GM12878 (cell line): ENCODE results near the gene JAKMIP1. TPM values are rescaled to one million over a fixed set of nuclear protein-coding genes. Genes with fewer than 3 reads are reported as not detected.

Source experiments
- ATAC-seq: fragments of 200-7000 bp; cut with Tn5 transposase; 3 replicates; pipeline ENCODE4 v1.9.1; 2020; ENCODE audit warnings: mild to moderate bottlenecking, moderate library complexity
- BruUV-seq: library from RNA; stranded (reverse); fragments of 400-500 nt; replicated peaks from 2 replicates; lab custom pipeline; 2021; lab: Mats Ljungman, UMichigan
- CTCF ChIA-PET: fragments of 300-600 bp; sonication (Branson Sonifier 250); formaldehyde crosslinking; extraction: SDS; loops from one replicate; lab custom pipeline; 2021; ENCODE audit warnings: inconsistent platforms; lab: Yijun Ruan, JAX
- POLR2A ChIA-PET: fragments of 350-600 bp; formaldehyde crosslinking; extraction: SDS; loops from one replicate; lab custom pipeline; 2021; ENCODE audit warnings: inconsistent platforms; lab: Charles Lee
- RAD21 ChIA-PET: fragments of 300-600 bp; sonication (Branson Sonifier 250); formaldehyde crosslinking; loops from one replicate; lab custom pipeline; 2023; ENCODE audit warnings: antibody characterized with exemption; ENCODE audit not compliant: unreplicated experiment; lab: Charles Lee
- SMC1A ChIA-PET: fragments of 300-600 bp; sonication (Branson Sonifier 250); formaldehyde crosslinking; loops from one replicate; lab custom pipeline; 2023; ENCODE audit not compliant: unreplicated experiment, uncharacterized antibody; lab: Charles Lee
- DNase-seq: peaks from one replicate; pipeline ENCODE4 v3.0.0-alpha.2; 2011; ENCODE audit warnings: low read depth, low spot score
- FAIRE-seq: peaks from 3 replicates; lab custom pipeline; 2011; peaks lifted over from hg19 to GRCh38; lab: Jason Lieb, UNC
- H2AFZ ChIP-seq: 2 replicates; pipeline ENCODE4 v1.6.0; 2011; ENCODE audit warnings: low read depth, low read length, control low read depth; ENCODE audit not compliant: control insufficient read depth
- H3K27ac ChIP-seq: 2 replicates; pipeline ENCODE4 v1.5.1; 2011; ENCODE audit warnings: control low read depth; ENCODE audit not compliant: control insufficient read depth, insufficient read depth
- H3K27me3 ChIP-seq, 2 experiments: replicated peaks in 1 of 2; 2 replicates each; pipeline versions ENCODE4 v1.6.0 to v1.6.1; 2011; ENCODE audit warnings: low read length in 1 of 2; ENCODE audit not compliant: control insufficient read depth in 2 of 2, insufficient read depth in 2 of 2
- H3K36me3 ChIP-seq, 2 experiments: 2 replicates each; pipeline ENCODE4 v1.5.1; 2011; ENCODE audit warnings: low read length in 1 of 2; ENCODE audit not compliant: control insufficient read depth in 2 of 2, insufficient read depth in 2 of 2
- H3K4me1 ChIP-seq: 2 replicates; pipeline ENCODE4 v1.6.1; 2011; ENCODE audit warnings: mild to moderate bottlenecking, low read length, moderate library complexity, mixed read lengths; ENCODE audit not compliant: control insufficient read depth, insufficient read depth
- H3K4me2 ChIP-seq: 2 replicates; pipeline ENCODE4 v1.6.0; 2011; ENCODE audit warnings: control low read depth; ENCODE audit not compliant: control insufficient read depth, insufficient read depth
- H3K4me3 ChIP-seq: fragments of 200-600 bp; sonication (generic); 2 replicates; pipeline ENCODE4 v1.5.1; 2016
- H3K79me2 ChIP-seq: 2 replicates; pipeline ENCODE4 v1.6.0; 2011; ENCODE audit warnings: low read length; ENCODE audit not compliant: control insufficient read depth, insufficient read depth
- H3K9ac ChIP-seq: 2 replicates; pipeline ENCODE4 v1.8.0; 2011; ENCODE audit warnings: low read length, control low read depth, mixed read lengths; ENCODE audit not compliant: control insufficient read depth, insufficient read depth
- H3K9me3 ChIP-seq: replicated peaks from 3 replicates; pipeline ENCODE4 v1.5.1; 2011; ENCODE audit warnings: mild to moderate bottlenecking, low read length; ENCODE audit not compliant: control insufficient read depth, insufficient read depth
- H4K20me1 ChIP-seq: 2 replicates; pipeline ENCODE4 v1.6.0; 2011; ENCODE audit not compliant: control insufficient read depth, insufficient read depth
- CEBPB ChIP-seq, 2 experiments: fragments of 150-350 bp in 1 of 2; IDR thresholded peaks; 2 replicates each; pipeline ENCODE4 v1.6.1; 2012 to 2014; ENCODE audit warnings: low read depth in 2 of 2, low read length in 2 of 2, borderline replicate concordance in 1 of 2, inconsistent platforms in 1 of 2
- CREB1 ChIP-seq: IDR thresholded peaks from 2 replicates; pipeline ENCODE4 v1.6.1; 2012; ENCODE audit warnings: low read depth, mild to moderate bottlenecking, inconsistent platforms
- EZH2 ChIP-seq: IDR thresholded peaks from 2 replicates; pipeline ENCODE4 v1.6.1; 2012; ENCODE audit warnings: low read depth, mild to moderate bottlenecking, control low read depth, inconsistent platforms, low read length, borderline replicate concordance; ENCODE audit not compliant: control insufficient read depth
- JUND ChIP-seq: IDR thresholded peaks from 2 replicates; pipeline ENCODE4 v1.6.1; 2012; ENCODE audit warnings: low read depth, mild to moderate bottlenecking, low read length, improper control_type of control experiment, moderate library complexity
- MYC ChIP-seq: IDR thresholded peaks from 2 replicates; pipeline ENCODE4 v1.6.1; 2011; ENCODE audit warnings: mild to moderate bottlenecking, low read length, moderate library complexity, inconsistent platforms; ENCODE audit not compliant: insufficient read depth, insufficient replicate concordance, insufficient read length, severe bottlenecking
- NR2F1 ChIP-seq: fragments of 450-650 bp; conservative IDR thresholded peaks from 2 replicates; pipeline ENCODE4 v1.6.1; 2017; ENCODE audit warnings: mild to moderate bottlenecking
- PBX3 ChIP-seq: IDR thresholded peaks from 2 replicates; pipeline ENCODE4 v1.6.1; 2011; ENCODE audit warnings: mild to moderate bottlenecking, low read depth, low read length, moderate library complexity; ENCODE audit not compliant: insufficient replicate concordance
- RUNX3 ChIP-seq: IDR thresholded peaks from 2 replicates; pipeline ENCODE4 v1.6.1; 2012; ENCODE audit warnings: low read length, inconsistent platforms
- TAF1 ChIP-seq: IDR thresholded peaks from 2 replicates; pipeline ENCODE4 v1.6.1; 2011; ENCODE audit warnings: mild to moderate bottlenecking, low read depth, low read length, borderline replicate concordance
- ZNF217 ChIP-seq: fragments of 450-650 bp; IDR thresholded peaks from 2 replicates; pipeline ENCODE4 v1.6.1; 2017; ENCODE audit warnings: antibody characterized with exemption, mild to moderate bottlenecking
- WGBS: methylation state at CpG from one replicate; pipeline ENCODE4 v1.1.6; 2016; ENCODE audit warnings: low lambda C conversion rate; ENCODE audit not compliant: insufficient replicate concordance, insufficient coverage; ENCODE audit errors: missing lambda C conversion rate; 5-methylcytosine and 5-hydroxymethylcytosine counted together
- in situ Hi-C: fragments of 300-500 bp; cut with MboI; formaldehyde crosslinking; loops from 9 replicates; pipeline ENCODE4 v1.14.3; 2018; ENCODE audit warnings: mixed read lengths
- intact Hi-C: fragments of 100-400 bp; cut with micrococcal nuclease; formaldehyde crosslinking; loops from one replicate; pipeline ENCODE4 v1.14.2; 2022; ENCODE audit not compliant: unreplicated experiment
- polyA plus RNA-seq, 11 experiments: library from polyadenylated mRNA; depleted of rRNA in 4 of 11; unstranded in 6 of 11; stranded (reverse) in 5 of 11; fragments of >200 nt; fragmentation: Nextera tagmentation in 4 of 11; fragmentation: Illumina TruSeq in 1 of 11; extraction: Ambion mirVana in 4 of 11; extraction: Trizol in 1 of 11; gene quantifications; 1 replicate in 1 of 11; 2 replicates in 10 of 11; pipeline versions ENCODE4 v1.2.1 to v1.2.3, GENCODE V29; 2011 to 2016; ENCODE audit warnings: inconsistent platforms in 2 of 11, missing spikeins in 2 of 11, low read depth in 1 of 11
- total RNA-seq, 4 experiments: library from RNA; depleted of rRNA in 3 of 4; stranded (reverse); fragments of >200 nt in 3 of 4; fragmentation: Illumina TruSeq in 1 of 4; extraction: Trizol in 1 of 4; gene quantifications; 2 replicates each; pipeline versions ENCODE4 v1.2.1 to v1.2.3, GENCODE V29; 2013 to 2021
- TF ChIP-seq, protein P1 (sequence below): IDR thresholded peaks from 2 replicates; pipeline ENCODE4 v1.6.1; 2012; ENCODE audit warnings: improper control_type of control experiment, low read depth, low read length; ENCODE audit not compliant: insufficient replicate concordance

Gene JAKMIP1
- total and polyA plus RNA-seq, 10 of the 15 experiments (the other 5 are each of a cell fraction or from before 2014, with no cell fraction given) = 0.52 to 16.7 (median 12.3) TPM

DNA sequence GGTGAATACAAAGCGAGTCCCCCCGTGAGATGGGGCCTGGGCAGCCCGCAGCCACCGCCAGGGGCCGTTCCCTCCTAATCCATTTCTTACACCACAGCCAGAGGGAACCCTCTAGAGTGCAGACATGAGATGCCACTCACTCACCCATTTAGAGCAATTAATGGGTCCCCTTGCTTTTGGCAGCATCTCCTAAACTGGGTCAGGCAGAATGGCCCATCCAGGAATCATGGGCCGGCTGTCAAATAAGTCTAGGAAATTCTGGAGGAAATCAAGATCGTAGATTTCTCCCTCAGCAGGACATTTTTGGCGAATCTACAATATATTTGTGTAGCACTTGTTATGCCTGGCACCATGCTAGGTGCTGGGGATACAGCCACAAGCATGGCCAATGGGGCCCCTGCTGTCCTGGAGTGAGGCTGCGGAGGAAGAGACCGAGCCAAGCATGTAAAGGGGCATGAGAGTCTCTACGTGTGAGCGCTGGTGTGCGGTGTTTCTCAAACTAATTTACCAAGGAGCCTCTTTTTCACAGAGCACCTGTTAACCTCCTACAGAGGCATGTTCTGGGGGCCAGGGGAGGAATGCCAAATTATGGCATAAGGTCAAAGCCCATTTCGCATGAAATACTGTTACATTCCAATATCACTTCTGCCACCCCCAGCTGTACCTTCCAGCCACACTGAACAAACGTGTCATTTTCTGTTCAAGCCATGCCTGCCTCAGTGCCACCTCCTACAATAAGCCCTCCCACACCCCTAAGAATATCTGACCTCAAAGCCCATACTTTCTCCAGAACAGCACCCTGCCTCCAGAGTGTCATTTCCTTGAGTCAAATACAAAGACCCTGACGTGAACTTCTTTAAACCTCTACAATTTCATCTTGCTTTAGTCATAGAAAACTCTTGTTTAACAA is 28.1 kb upstream of the JAKMIP1 start (continued):
- TF ChIP-seq, protein P1, sequence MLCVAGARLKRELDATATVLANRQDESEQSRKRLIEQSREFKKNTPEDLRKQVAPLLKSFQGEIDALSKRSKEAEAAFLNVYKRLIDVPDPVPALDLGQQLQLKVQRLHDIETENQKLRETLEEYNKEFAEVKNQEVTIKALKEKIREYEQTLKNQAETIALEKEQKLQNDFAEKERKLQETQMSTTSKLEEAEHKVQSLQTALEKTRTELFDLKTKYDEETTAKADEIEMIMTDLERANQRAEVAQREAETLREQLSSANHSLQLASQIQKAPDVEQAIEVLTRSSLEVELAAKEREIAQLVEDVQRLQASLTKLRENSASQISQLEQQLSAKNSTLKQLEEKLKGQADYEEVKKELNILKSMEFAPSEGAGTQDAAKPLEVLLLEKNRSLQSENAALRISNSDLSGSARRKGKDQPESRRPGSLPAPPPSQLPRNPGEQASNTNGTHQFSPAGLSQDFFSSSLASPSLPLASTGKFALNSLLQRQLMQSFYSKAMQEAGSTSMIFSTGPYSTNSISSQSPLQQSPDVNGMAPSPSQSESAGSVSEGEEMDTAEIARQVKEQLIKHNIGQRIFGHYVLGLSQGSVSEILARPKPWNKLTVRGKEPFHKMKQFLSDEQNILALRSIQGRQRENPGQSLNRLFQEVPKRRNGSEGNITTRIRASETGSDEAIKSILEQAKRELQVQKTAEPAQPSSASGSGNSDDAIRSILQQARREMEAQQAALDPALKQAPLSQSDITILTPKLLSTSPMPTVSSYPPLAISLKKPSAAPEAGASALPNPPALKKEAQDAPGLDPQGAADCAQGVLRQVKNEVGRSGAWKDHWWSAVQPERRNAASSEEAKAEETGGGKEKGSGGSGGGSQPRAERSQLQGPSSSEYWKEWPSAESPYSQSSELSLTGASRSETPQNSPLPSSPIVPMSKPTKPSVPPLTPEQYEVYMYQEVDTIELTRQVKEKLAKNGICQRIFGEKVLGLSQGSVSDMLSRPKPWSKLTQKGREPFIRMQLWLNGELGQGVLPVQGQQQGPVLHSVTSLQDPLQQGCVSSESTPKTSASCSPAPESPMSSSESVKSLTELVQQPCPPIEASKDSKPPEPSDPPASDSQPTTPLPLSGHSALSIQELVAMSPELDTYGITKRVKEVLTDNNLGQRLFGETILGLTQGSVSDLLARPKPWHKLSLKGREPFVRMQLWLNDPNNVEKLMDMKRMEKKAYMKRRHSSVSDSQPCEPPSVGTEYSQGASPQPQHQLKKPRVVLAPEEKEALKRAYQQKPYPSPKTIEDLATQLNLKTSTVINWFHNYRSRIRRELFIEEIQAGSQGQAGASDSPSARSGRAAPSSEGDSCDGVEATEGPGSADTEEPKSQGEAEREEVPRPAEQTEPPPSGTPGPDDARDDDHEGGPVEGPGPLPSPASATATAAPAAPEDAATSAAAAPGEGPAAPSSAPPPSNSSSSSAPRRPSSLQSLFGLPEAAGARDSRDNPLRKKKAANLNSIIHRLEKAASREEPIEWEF = no peak

DNA sequence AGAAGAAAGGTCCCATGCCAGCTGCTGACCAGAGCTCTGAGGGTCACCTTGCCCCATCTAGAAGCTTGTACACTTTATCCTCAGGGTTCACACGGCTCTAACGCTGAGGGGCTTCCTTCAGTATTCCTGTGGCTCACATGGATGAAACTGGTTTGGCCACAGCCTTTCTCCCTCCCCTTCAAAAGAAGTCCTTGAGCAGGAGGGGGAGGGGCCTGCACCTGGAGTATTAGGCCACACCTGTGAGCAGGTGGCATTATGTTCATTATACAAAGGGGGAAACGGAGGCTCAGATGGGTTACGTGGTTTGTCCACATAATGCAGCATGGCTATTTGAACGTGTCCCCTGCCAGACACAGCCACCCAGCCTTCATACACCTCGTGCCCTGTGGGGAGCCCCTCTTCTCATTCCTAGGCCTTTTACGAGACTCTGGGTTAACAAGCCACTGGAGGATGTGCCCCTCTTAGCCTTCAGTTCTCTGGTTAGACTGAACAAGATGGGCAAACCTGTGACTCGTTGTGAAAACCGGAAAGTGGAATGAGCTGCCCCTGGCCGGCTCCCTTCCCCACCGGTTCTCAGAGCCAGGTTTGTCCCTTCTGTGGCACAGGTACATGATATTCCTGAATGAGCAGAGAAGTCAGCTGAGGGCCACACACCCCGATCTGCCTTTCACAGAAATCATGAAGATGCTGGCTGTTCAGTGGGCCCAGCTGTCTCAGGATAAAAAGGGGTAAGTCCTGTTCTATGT is 27.2 kb upstream of the JAKMIP1 start:
- no peak overlapping the region for H2AFZ ChIP-seq
- no peak overlapping the region for H3K4me3 ChIP-seq
- 22% methylated on average over 12 of the region's 12 CpGs for WGBS
- DNase-seq (no peak), FAIRE-seq (no peak), ATAC-seq (no peak)
- H3K36me3 ChIP-seq = no peaks in the 10 kb centered on the region
- no TSS peak for BruUV-seq
- no peaks in the 10 kb centered on the region; a peak in 1 of 4 replicates for H3K27me3 ChIP-seq
- intact Hi-C loops = no loop called here
- H3K4me1 ChIP-seq = no peaks in the 10 kb centered on the region
- H3K9ac ChIP-seq = no peak overlapping the region
- ChIA-PET POLR2A (no interaction called here), CTCF (interaction anchor here (0.9 to 1.5 kb wide), 3 partner anchors 24 to 93 kb away, joined by 3 read pairs; no protein-coding TSS in a partner anchor), RAD21 (no interaction called here), SMC1A (no interaction called here)
- peaks cover under 1% of the 10 kb centered on the region; the same call in 1 of the 3 replicates for H3K9me3 ChIP-seq
- no peaks in the 10 kb centered on the region for H3K79me2 ChIP-seq
- in situ Hi-C loops = no loop called here
- no peak overlapping the region for H3K27ac ChIP-seq
- H4K20me1 ChIP-seq = no peaks in the 10 kb centered on the region; the same call in 1 of the 2 replicates
- no peak overlapping the region for H3K4me2 ChIP-seq
- TF ChIP-seq RUNX3 (no peak), MYC (no peak), ZNF217 (no peak), CREB1 (no peak), JUND (no peak), EZH2 (no peak), NR2F1 (no peak), CEBPB (IDR thresholded peaks at IDR 0.05; ENCODE audit: borderline replicate concordance in 1 of 2, low read depth in 2 of 2, low read length in 2 of 2) (no peak), PBX3 (no peak), TAF1 (no peak)
